GM12878 (cell line): ENCODE data around the gene PIAS1. TPM values are rescaled to one million over a fixed set of nuclear protein-coding genes. Genes with fewer than 3 reads are reported as not detected.

ENCODE experiments used
- ATAC-seq: fragments of 200-7000 bp; cut with Tn5 transposase; 3 replicates; pipeline ENCODE4 v1.9.1; 2020; ENCODE audit warnings: mild to moderate bottlenecking, moderate library complexity
- BruUV-seq: library from RNA; stranded (reverse); fragments of 400-500 nt; replicated peaks from 2 replicates; lab custom pipeline; 2021; lab: Mats Ljungman, UMichigan
- CTCF ChIA-PET: fragments of 300-600 bp; sonication (Branson Sonifier 250); formaldehyde crosslinking; extraction: SDS; loops from one replicate; lab custom pipeline; 2021; ENCODE audit warnings: inconsistent platforms; lab: Yijun Ruan, JAX
- POLR2A ChIA-PET: fragments of 350-600 bp; formaldehyde crosslinking; extraction: SDS; loops from one replicate; lab custom pipeline; 2021; ENCODE audit warnings: inconsistent platforms; lab: Charles Lee
- RAD21 ChIA-PET: fragments of 300-600 bp; sonication (Branson Sonifier 250); formaldehyde crosslinking; loops from one replicate; lab custom pipeline; 2023; ENCODE audit warnings: antibody characterized with exemption; ENCODE audit not compliant: unreplicated experiment; lab: Charles Lee
- SMC1A ChIA-PET: fragments of 300-600 bp; sonication (Branson Sonifier 250); formaldehyde crosslinking; loops from one replicate; lab custom pipeline; 2023; ENCODE audit not compliant: unreplicated experiment, uncharacterized antibody; lab: Charles Lee
- DNase-seq: peaks from one replicate; pipeline ENCODE4 v3.0.0-alpha.2; 2011; ENCODE audit warnings: low read depth, low spot score
- FAIRE-seq: peaks from 3 replicates; lab custom pipeline; 2011; peaks lifted over from hg19 to GRCh38; lab: Jason Lieb, UNC
- H2AFZ ChIP-seq: 2 replicates; pipeline ENCODE4 v1.6.0; 2011; ENCODE audit warnings: low read depth, low read length, control low read depth; ENCODE audit not compliant: control insufficient read depth
- H3K27ac ChIP-seq: 2 replicates; pipeline ENCODE4 v1.5.1; 2011; ENCODE audit warnings: control low read depth; ENCODE audit not compliant: control insufficient read depth, insufficient read depth
- H3K27me3 ChIP-seq, 2 experiments: replicated peaks in 1 of 2; 2 replicates each; pipeline versions ENCODE4 v1.6.0 to v1.6.1; 2011; ENCODE audit warnings: low read length in 1 of 2; ENCODE audit not compliant: control insufficient read depth in 2 of 2, insufficient read depth in 2 of 2
- H3K36me3 ChIP-seq, 2 experiments: 2 replicates each; pipeline ENCODE4 v1.5.1; 2011; ENCODE audit warnings: low read length in 1 of 2; ENCODE audit not compliant: control insufficient read depth in 2 of 2, insufficient read depth in 2 of 2
- H3K4me1 ChIP-seq: 2 replicates; pipeline ENCODE4 v1.6.1; 2011; ENCODE audit warnings: mild to moderate bottlenecking, low read length, moderate library complexity, mixed read lengths; ENCODE audit not compliant: control insufficient read depth, insufficient read depth
- H3K4me2 ChIP-seq: 2 replicates; pipeline ENCODE4 v1.6.0; 2011; ENCODE audit warnings: control low read depth; ENCODE audit not compliant: control insufficient read depth, insufficient read depth
- H3K4me3 ChIP-seq: fragments of 200-600 bp; sonication (generic); 2 replicates; pipeline ENCODE4 v1.5.1; 2016
- H3K79me2 ChIP-seq: 2 replicates; pipeline ENCODE4 v1.6.0; 2011; ENCODE audit warnings: low read length; ENCODE audit not compliant: control insufficient read depth, insufficient read depth
- H3K9ac ChIP-seq: 2 replicates; pipeline ENCODE4 v1.8.0; 2011; ENCODE audit warnings: low read length, control low read depth, mixed read lengths; ENCODE audit not compliant: control insufficient read depth, insufficient read depth
- H3K9me3 ChIP-seq: replicated peaks from 3 replicates; pipeline ENCODE4 v1.5.1; 2011; ENCODE audit warnings: mild to moderate bottlenecking, low read length; ENCODE audit not compliant: control insufficient read depth, insufficient read depth
- H4K20me1 ChIP-seq: 2 replicates; pipeline ENCODE4 v1.6.0; 2011; ENCODE audit not compliant: control insufficient read depth, insufficient read depth
- EZH2 ChIP-seq: IDR thresholded peaks from 2 replicates; pipeline ENCODE4 v1.6.1; 2012; ENCODE audit warnings: low read depth, mild to moderate bottlenecking, control low read depth, inconsistent platforms, low read length, borderline replicate concordance; ENCODE audit not compliant: control insufficient read depth
- FOXK2 ChIP-seq: fragments of 450-650 bp; IDR thresholded peaks from 2 replicates; pipeline ENCODE4 v1.6.1; 2017; ENCODE audit warnings: mild to moderate bottlenecking, moderate library complexity
- FOXM1 ChIP-seq: IDR thresholded peaks from 2 replicates; pipeline ENCODE4 v1.6.1; 2012; ENCODE audit warnings: low read depth, mild to moderate bottlenecking, inconsistent platforms, low read length, moderate library complexity
- MEF2B ChIP-seq: fragments of 450-650 bp; IDR thresholded peaks from 2 replicates; pipeline ENCODE4 v1.6.1; 2018; ENCODE audit warnings: mild to moderate bottlenecking, moderate library complexity; ENCODE audit not compliant: partially characterized antibody, poor library complexity, severe bottlenecking
- NKRF ChIP-seq: fragments of 450-650 bp; conservative IDR thresholded peaks from 2 replicates; pipeline ENCODE4 v1.6.1; 2017; ENCODE audit warnings: mild to moderate bottlenecking, moderate library complexity
- NR2F1 ChIP-seq: fragments of 450-650 bp; conservative IDR thresholded peaks from 2 replicates; pipeline ENCODE4 v1.6.1; 2017; ENCODE audit warnings: mild to moderate bottlenecking
- PML ChIP-seq: IDR thresholded peaks from 2 replicates; pipeline ENCODE4 v1.6.1; 2012; ENCODE audit warnings: low read length, inconsistent platforms
- PRDM15 ChIP-seq: fragments of 450-650 bp; formaldehyde crosslinking; IDR thresholded peaks from 2 replicates; pipeline ENCODE4 v1.4.0; 2020; ENCODE audit warnings: mild to moderate bottlenecking, moderate library complexity
- RBBP5 ChIP-seq: fragments of 200-600 bp; sonication (generic); conservative IDR thresholded peaks from 2 replicates; pipeline ENCODE4 v1.6.1; 2016
- SMAD1 ChIP-seq: fragments of 450-650 bp; IDR thresholded peaks from 2 replicates; pipeline ENCODE4 v1.6.1; 2018; ENCODE audit warnings: mild to moderate bottlenecking, low read depth; ENCODE audit not compliant: partially characterized antibody
- SPI1 ChIP-seq: IDR thresholded peaks from 2 replicates; pipeline ENCODE4 v1.6.1; 2011; ENCODE audit warnings: low read depth, mild to moderate bottlenecking, low read length, moderate library complexity, borderline replicate concordance; ENCODE audit not compliant: insufficient read depth
- SUZ12 ChIP-seq: fragments of 200-600 bp; sonication (generic); IDR thresholded peaks from one replicate; pipeline ENCODE4 v1.6.1; 2018; ENCODE audit warnings: antibody characterized with exemption, mild to moderate bottlenecking; ENCODE audit not compliant: unreplicated experiment
- ZBTB33 ChIP-seq: fragments of 450-650 bp; IDR thresholded peaks from 2 replicates; pipeline ENCODE4 v1.6.1; 2017; ENCODE audit warnings: mild to moderate bottlenecking
- WGBS: methylation state at CpG from one replicate; pipeline ENCODE4 v1.1.6; 2016; ENCODE audit warnings: low lambda C conversion rate; ENCODE audit not compliant: insufficient replicate concordance, insufficient coverage; ENCODE audit errors: missing lambda C conversion rate; 5-methylcytosine and 5-hydroxymethylcytosine counted together
- in situ Hi-C: fragments of 300-500 bp; cut with MboI; formaldehyde crosslinking; loops from 9 replicates; pipeline ENCODE4 v1.14.3; 2018; ENCODE audit warnings: mixed read lengths
- intact Hi-C: fragments of 100-400 bp; cut with micrococcal nuclease; formaldehyde crosslinking; loops from one replicate; pipeline ENCODE4 v1.14.2; 2022; ENCODE audit not compliant: unreplicated experiment
- polyA plus RNA-seq, 11 experiments: library from polyadenylated mRNA; depleted of rRNA in 4 of 11; unstranded in 6 of 11; stranded (reverse) in 5 of 11; fragments of >200 nt; fragmentation: Nextera tagmentation in 4 of 11; fragmentation: Illumina TruSeq in 1 of 11; extraction: Ambion mirVana in 4 of 11; extraction: Trizol in 1 of 11; gene quantifications; 1 replicate in 1 of 11; 2 replicates in 10 of 11; pipeline versions ENCODE4 v1.2.1 to v1.2.3, GENCODE V29; 2011 to 2016; ENCODE audit warnings: inconsistent platforms in 2 of 11, missing spikeins in 2 of 11, low read depth in 1 of 11
- total RNA-seq, 4 experiments: library from RNA; depleted of rRNA in 3 of 4; stranded (reverse); fragments of >200 nt in 3 of 4; fragmentation: Illumina TruSeq in 1 of 4; extraction: Trizol in 1 of 4; gene quantifications; 2 replicates each; pipeline versions ENCODE4 v1.2.1 to v1.2.3, GENCODE V29; 2013 to 2021

Gene PIAS1
- total and polyA plus RNA-seq, 10 of the 15 experiments (the other 5 are each of a cell fraction or from before 2014, with no cell fraction given): 20.2 to 96.3 (median 37.0) TPM

- ATAC-seq (no peak), DNase-seq (no peak), FAIRE-seq (no peak)
- Histone ChIP-seq H3K9me3 (no peaks in the 10 kb centered on the region), H3K79me2 (no peaks in the 10 kb centered on the region), H3K27ac (no peak overlapping the region), H3K4me1 (no peaks in the 10 kb centered on the region), H2AFZ (no peak overlapping the region), H3K4me3 (no peak overlapping the region), H3K9ac (no peak overlapping the region), H4K20me1 (peaks cover 3% of the 10 kb centered on the region; the same call in 1 of the 2 replicates), H3K4me2 (no peak overlapping the region), H3K27me3 (no peaks in the 10 kb centered on the region), H3K36me3 (peaks cover 2 to 16% of the 10 kb centered on the region in 2 experiments)
- WGBS: 86% methylated on average over 4 of the region's 4 CpGs
- in situ Hi-C loops: no loop called here
- POLR2A ChIA-PET: interaction anchor here (0.7 kb wide), 1 partner anchor 23 kb away, joined by 3 read pairs; no protein-coding TSS in a partner anchor
- CTCF ChIA-PET: interaction anchor here (0.6 kb wide), 1 partner anchor 301 kb away, joined by 4 read pairs; no protein-coding TSS in a partner anchor
- intact Hi-C loops: no loop called here
- no TSS peak for BruUV-seq
- SMC1A ChIA-PET: interaction anchor here (1.0 kb wide), 2 partner anchors 117 to 311 kb away, joined by 3 read pairs; no protein-coding TSS in a partner anchor
- RAD21 ChIA-PET: no interaction called here
- no peak for TF ChIP-seq SPI1
- no peak for TF ChIP-seq FOXM1
- TF ChIP-seq NKRF: no peak
- TF ChIP-seq PRDM15 (CRISPR knock-in tag): no peak
- TF ChIP-seq ZBTB33: no peak
- TF ChIP-seq EZH2: no peak
- TF ChIP-seq NR2F1: no peak
- no peak for TF ChIP-seq FOXK2
- no peak for TF ChIP-seq SMAD1
- no peak for TF ChIP-seq SUZ12
- no peak for TF ChIP-seq RBBP5
- TF ChIP-seq PML: no peak
- TF ChIP-seq MEF2B: no peak
Measured at GRCh38 chr15:68173119-68173518, 119.0 kb downstream of the PIAS1 start.
